HG02610 (cell line): ENCODE measurements around the gene MAGI1.
"Not testable (repeated sequence)": the region's sequence is repeated elsewhere in the genome, so short reads cannot be mapped to it uniquely, and the experiment has no call there.

Source experiments
- ATAC-seq: cut with Tn5 transposase; IDR thresholded peaks from one replicate; pipeline ENCODE4 v1.9.1; 2021; ENCODE audit warnings: mild to moderate bottlenecking, moderate library complexity; ENCODE audit not compliant: unreplicated experiment

Gene MAGI1

DNA sequence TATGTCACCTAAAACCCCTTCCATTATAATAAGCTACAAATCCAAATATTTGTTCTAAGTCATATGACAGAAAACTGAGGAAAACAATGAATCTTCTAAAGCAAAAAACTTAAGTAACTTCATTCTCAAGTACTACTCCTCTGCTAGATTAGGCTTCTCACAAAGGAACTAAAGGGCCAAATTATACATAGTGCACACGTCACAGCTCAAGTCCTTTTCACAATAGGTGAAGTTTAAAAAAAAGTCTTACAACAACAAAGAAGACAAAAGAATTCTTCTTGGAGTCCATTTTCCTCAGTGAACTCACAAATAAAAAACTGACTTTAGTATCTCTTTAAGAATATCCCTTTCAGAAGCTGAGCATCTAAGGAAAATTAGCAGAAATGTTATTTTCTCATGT lies 479.9 kb downstream of the MAGI1 start:
- no peak for ATAC-seq

- ATAC-seq, result no peak
These were observed 480.7 kb downstream of the MAGI1 start for GRCh38 chr3:65557899-65558564.

DNA sequence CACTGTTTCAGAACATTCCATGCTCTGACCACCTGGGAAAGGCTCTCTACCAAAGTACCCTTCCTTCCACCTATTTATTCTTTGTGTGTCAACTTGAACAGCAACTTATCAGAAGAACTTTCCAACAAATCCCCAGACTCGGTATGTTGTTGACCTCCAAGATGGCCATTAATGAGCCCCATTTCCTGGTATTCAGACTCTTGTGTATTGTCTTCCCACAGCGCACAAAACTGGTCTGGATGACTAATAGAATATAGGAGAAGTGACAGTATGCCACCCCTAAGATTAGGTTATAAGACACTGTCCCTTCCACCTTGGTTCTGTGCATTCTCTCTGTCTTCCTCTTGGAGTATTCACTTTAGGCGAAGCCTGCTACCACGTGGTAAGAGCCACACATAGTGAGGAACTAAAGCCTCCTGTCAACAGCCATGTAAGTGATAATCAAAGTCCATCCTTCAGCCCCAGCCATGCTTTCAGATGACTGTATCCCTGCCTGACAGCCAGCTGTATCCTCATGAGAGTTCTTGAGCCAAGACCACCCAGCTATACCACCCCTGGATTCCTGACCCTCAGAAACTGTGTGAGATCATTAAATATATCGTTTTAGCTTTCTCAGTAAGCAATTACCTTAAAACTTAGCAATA lies 481.7 kb downstream of the MAGI1 start:
- no peak for ATAC-seq

DNA sequence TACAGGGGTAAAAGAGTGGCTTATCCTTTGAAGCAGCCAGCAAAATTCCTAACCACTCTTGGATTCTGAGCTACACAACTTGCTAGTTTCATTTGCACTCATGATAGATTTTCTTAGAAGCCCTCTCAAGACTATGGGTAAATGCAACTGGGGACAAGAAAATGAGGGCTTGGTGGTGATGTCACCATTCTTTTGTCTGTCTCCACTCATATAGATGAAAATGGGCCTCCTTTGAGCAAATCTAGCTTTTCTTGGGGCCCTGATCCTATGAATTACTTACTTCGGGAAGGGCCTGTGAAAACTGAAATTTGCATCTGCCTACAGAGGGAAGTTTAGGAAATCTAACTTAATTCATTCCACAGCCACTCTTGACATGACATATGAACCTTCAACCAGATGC lies 486.3 kb downstream of the MAGI1 start:
- no peak for ATAC-seq

- no peak for ATAC-seq
These were observed 486.8 kb downstream of the MAGI1 start for GRCh38 chr3:65551945-65552344.

DNA sequence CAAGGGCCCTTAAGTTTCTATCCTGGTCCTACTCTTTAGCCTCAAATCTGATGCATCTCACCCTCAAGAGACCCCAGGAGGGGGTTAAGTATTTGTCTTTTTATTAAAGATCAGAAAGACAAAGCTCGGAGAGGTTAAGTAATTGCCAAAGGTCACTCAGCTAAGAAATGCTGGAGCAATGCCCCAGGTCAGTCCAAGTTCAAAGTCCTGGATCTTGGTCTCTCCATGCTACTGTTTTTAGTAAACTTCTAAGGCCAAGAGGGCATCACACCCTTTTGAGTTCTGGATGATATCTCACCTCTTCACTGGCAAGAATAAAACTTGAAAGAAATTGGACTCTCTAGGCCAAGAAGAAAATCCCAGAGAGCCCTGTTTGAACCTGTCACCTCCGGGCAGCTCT lies 488.6 kb downstream of the MAGI1 start:
- no peak for ATAC-seq

GRCh38 chr3:65549626-65549959 lies 489.1 kb downstream of the MAGI1 start:
- no peak for ATAC-seq

DNA sequence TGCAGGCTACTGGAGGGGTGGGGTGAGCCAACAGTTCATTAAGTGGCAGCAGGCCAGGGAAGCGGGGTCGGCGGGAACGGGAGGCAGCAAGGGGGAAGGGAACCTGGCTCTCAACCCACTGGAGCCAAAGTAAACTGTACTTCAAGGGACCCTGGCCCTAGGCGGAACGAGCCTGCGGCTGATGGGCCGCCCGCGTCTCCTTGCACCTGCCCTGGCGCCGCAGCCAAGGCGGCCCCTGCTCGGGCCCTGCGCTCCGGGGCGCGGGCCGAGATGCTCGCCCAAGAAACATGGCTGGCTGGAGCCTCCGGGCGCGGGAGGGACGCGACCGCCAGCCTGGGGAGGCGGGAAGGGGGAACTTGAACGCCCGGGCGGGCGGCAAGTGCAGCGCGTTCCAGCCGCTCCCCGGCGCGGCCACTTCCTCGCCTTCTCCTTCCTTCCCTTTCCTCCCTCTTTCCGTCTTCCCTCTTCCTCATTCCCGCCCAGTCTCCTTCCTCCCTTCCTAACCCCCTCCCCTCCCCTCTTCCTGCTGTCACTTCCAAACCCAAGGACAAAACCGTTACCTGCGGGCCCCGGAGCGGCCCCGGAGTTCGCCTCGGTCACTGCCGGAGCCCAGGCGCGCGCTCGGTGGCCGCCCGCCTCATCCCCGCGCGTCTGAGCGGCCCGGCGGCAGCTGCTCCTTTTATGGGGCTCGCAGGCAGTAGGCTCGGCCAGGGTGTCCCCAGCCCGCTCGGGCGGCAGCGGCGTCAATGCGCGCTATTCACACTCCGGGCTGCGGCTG lies 489.7 kb downstream of the MAGI1 start:
- no peak for ATAC-seq

- ATAC-seq, result no peak
These were observed 493.3 kb downstream of the MAGI1 start for GRCh38 chr3:65545429-65545828.

DNA sequence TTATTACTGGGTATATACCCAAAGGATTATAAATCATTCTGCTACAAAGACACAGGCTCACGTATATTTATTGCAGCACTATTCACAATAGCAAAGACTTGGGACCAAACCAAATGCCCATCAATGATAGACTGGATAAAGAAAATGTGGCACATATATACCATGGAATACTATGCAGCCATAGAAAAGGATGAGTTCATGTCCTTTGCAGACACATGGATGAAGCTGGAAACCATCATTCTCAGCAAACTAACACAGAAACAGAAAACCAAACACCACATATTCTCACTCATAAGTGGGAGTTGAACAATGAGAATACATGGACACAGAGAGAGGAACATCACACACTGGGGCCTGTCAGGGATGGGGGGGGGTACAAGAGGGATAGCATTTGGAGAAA lies 495.3 kb downstream of the MAGI1 start:
- not testable (repeated sequence) for ATAC-seq

DNA sequence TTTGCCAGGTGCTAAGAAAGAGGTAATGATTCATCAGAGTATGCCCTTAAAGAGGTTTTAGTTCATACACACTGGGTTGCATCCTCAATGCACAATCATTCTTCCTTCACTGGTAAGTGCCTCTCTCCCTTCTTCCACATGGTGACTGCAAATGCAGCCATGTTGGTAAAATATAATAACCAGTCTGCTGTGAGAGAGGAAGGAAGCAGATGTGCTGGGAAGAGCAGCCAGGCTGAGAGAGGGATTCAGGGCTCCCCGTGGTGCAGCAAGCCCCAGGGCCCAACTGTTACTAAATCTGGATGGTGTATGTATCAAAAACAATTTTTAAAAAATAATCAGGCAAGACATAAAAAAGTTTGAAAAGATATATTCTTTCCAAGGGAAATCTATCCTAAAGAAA lies 498.1 kb downstream of the MAGI1 start:
- no peak for ATAC-seq

GRCh38 chr3:65539616-65540015 lies 499.1 kb downstream of the MAGI1 start:
- no peak for ATAC-seq

- ATAC-seq, result no peak
These were observed 500.6 kb downstream of the MAGI1 start for GRCh38 chr3:65538101-65538500.

DNA sequence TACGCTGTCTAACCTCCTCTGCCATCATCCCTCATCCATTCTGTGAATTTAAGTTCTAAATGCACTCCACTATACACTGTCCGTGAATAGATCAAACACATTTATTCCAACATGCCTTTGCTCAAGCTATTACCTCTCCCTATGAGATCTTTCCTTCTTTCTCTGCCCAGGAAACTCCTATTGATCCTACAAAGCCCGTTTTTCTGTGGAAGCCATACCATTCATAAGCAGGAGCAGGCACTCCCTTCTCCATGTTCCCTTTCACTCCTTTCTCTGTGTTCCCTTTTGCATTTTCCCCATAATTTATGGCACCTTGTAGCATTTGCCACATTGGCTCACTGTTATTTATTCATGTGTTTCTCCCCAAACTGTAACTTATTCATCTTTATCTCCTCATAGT lies 501.6 kb downstream of the MAGI1 start:
- ATAC-seq, result no peak

DNA sequence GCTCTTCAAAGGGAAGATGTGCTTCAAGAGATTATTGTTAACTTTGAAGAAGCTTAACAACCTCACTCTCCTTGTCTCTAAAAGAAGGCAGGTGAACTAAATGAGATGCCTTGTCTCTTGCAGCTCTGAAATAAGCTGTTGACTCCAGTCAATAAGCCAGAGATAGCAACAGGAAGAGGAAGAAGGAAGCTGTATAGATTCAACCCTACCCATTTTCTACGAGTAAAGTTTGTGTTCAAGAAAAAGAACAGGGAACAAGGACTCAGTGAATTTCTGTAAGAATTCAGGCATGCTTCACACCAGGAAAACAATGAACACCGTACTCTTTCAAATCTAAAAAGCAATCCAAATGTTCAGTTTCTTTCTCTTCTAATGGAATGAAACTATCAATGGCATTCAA lies 503.5 kb downstream of the MAGI1 start:
- ATAC-seq, result no peak

DNA sequence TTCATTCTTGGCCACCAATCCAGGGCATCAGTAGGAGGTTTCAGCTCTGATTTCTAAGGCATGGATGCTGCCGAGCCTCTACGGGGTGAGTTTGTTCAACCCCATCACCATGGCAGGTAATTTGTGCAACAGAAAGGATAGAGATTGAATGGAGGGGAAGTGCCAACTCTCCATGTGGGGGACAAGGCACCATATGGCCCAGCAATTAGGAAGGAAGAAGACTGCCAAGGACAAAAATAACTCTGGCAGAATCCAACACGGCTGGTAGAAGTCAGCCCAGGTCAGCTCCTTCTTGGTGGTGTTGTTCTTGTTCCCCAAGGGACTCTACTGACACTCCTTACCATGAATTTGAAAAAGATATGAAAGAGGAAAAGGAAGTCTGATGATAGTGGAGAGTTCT lies 503.9 kb downstream of the MAGI1 start:
- ATAC-seq, result no peak

DNA sequence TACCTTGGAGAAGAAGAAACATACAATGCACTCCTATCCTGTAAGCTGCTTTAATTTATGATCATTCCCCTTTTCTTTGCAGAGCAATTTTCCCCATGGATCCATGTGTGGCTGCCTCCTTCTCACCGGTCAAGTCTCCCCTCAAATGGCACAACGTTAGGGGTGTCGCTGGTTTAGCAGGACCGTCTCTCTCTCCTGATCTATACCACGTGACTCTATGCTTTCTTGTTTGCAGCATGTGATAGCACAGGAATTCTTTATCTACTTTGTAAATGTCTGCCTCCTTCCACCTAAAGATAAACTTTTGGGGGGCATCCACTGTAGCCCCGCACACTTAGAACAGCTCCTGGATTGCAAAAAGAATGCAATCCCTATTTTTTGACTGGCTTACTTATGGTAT lies 506.0 kb downstream of the MAGI1 start:
- ATAC-seq, result no peak

DNA sequence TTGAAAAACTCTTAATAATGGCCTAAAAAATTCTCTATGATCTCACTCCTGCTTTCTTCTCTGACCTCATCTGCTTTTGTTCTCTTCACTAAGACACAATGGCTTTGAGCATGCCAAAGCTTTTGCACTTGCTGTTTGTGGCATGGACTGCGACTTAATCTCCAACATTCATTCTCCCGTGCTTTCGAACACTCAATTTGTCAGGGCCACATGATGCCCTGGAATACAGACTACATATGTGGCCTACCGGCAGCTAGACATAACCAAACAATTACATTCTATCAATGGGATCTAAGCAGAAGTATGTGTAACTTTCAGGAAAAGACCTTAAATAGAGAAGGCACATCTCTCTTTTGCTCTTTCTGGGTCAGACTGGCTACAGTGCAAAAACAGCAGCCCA lies 506.5 kb downstream of the MAGI1 start:
- no peak for ATAC-seq

GRCh38 chr3:65531499-65531898 lies 507.2 kb downstream of the MAGI1 start:
- ATAC-seq, result no peak

DNA sequence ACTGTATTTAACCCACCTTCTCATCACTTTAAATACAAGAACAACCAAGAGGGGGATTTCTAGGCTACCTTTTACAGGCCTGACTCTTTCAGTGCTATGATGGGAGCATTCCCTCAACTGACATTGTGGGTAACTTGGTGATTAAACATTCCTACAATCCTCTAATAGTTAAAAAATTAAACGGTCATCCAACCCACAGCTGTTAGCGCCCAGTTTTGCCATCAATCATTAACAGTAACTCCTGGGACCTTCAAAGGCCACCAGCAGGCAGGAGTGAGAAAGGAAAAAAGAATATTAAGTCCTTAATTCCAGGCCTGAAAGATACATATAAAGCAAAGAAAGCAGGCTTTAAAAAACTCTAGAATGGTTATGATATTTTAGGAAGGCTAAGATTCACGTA lies 512.1 kb downstream of the MAGI1 start:
- no peak for ATAC-seq

DNA sequence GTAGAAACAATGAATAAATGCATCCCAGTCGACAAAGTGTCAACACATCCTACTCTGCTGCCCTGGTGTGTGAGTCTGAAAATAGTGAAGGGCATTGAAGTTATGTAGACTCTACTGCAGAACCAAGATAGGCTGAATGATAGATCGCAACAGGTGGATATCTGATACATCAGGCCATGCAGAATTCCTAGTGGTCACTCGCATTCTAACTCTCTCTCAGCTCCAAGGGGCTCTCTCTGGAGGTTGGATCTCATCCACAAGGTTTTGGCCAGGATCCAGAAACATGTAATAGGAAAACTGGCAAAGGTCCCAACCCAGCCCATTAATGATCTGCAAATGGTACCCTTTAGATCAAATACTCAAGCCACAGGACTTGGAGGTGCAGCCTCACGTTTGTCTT lies 514.1 kb downstream of the MAGI1 start:
- ATAC-seq, result no peak

- no peak for ATAC-seq
These were observed 514.8 kb downstream of the MAGI1 start for GRCh38 chr3:65523878-65524277.
